Activated CD4-positive, alpha-beta T cell treated with anti-CD3 and anti-CD28 coated beads, Interleukin-2, amount 50 U/mL, for 16 hours (primary cell): ENCODE data around the gene ZMAT3.

ENCODE experiments used
- DNase-seq: peaks from one replicate; pipeline ENCODE4 v3.0.0-alpha.2; 2020

The ZMAT3 gene

GRCh38 chr3:179021119-179021903, 50.3 kb downstream of the ZMAT3 start:
- no peak for DNase-seq

GRCh38 chr3:179020112-179020511, 51.5 kb downstream of the ZMAT3 start:
- DNase-seq = peak; percentile 24

DNA sequence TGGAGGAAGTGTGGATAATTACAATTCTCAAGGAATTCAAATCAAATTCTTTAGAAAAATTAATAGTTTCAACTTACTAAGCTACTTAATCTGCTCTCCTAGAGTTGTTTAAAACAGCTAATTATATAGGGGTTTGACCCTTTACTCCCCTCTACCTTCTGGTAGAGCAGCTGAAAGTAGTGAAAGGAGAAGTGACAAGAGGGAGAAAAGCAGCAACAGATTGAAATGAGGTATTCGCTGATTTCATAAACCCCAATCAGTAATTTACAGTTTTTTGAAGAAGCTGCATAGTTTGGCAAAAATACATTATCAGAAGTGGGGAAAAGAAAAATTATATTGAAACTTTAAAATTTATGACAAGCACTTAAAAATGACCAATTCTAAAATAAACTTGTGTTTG, 52.8 kb downstream of the ZMAT3 start:
- DNase-seq = no peak

GRCh38 chr3:179016979-179017670, 54.5 kb downstream of the ZMAT3 start:
- peak; percentile 35 for DNase-seq

DNA sequence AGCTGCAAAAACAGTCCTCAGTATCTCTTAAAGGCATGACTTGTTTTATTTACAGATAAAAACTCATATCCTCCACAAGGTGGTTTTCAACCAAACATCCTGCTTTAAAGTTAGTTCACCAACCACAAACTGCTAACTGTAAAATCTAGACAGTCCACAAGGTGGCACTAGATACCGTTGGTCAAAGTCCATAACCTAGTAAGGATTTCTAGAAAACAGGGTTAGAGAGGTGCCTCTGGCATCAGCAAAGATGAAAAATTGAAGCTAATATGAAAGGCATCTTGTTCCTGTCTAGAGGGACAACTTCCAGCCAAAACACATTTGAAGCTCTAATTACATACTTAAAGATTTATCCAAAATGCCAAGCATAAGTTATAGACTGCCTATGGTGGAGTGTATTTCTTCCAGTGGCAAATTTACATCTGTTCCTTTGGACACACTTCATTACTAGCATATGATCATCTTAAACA, 56.0 kb downstream of the ZMAT3 start:
- peak; percentile 89 for DNase-seq

- DNase-seq = no peak
Observed at GRCh38 chr3:179005706-179006105, 65.9 kb downstream of the ZMAT3 start.

DNA sequence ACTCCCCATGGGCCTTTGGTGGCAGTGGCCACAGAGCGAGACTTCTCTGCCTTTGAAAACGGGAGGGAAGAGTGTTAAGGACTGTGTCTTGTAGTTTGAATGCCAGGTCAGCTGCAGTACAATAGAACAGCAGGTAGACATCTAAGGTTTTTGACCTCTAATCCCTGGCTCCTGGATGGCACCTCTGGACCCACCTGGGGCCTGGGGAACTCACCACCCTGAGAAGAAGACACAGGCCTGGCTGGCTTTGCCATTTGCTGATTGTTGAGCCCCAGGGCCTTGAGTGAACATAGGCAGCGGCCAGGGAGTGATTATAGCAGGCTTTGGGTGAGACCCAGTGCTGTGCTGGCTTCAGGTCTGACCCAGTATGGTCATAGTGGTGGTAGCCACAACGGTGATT, 66.4 kb downstream of the ZMAT3 start:
- no peak for DNase-seq

- DNase-seq = no peak
Observed at GRCh38 chr3:179000659-179001058, 71.0 kb downstream of the ZMAT3 start.

DNA sequence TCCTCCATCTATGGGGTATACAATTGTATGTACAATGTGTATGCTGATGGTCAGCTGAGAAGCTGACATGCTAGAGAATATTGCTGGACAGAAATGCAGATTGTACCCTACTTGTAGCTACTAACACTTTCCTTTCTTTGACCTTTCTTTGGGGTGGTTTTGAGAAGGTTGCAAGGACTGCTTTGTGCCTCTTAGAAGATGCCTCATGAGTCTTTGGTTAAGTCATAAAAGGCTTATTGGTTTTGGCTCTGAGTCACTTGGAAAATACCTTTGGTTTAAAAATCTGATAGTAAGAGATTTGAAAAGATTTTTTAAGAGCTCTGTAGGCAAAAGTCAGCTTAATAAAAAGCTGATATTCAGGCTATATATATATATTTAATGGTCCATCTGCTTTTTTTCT, 71.5 kb downstream of the ZMAT3 start:
- DNase-seq = peak; percentile 64

DNA sequence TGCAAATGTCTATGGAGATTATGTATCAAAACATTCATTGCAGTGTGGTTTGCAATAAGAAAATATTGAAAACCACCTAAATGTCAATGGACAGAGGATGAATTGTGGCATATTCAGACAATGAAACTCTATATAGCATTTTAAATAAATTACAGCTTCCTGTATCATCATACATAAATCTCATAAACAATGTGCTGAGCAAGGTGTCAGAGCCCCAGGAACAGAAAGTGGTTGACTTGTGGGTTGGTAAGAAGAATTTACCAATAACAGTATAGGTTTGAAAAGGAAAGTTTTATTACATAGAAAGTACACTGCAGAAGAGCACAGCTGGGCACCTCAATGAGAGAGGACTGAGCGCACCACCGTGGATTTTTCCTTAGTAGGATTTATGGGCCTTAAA, 75.2 kb downstream of the ZMAT3 start:
- DNase-seq = no peak

DNA sequence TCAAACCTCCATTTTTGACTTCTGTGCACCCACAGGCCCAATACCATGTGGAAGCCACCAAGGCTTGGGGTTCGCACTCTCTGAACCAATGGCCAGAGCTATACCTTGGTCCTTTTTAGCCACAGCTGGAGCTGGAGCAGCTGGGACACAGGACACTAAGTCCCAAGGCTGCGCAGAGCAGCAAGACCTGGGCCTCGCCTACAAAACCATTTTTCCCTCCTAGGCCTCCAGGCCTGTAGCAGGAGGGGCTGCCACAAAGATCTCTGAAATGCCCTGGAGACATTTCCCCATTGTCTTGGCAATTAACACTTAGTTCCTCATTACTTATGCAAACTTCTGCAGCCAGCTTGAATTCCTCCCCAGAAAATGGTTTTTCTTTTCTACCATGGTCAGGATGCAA, 81.3 kb downstream of the ZMAT3 start:
- DNase-seq = no peak

DNA sequence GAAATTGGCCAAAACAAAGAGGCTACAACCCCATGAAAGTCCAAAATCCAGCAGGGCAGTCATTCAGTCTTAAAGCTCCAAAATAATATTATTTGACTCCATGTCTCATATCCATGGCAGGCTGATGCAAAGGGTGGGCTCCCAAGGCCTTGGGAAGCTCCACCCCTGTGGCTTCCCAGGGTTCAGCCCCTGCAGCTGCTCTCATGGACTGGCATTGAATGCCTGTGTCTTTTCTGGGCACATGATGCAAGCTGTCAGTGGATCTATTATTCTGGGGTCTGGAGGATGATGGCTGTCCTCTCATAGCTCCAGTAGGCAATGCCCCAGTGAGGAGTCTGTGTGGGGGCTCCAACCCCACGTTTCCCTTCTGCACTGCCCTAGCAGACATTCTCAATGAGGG, 81.8 kb downstream of the ZMAT3 start:
- no peak for DNase-seq

- no peak for DNase-seq
Observed at GRCh38 chr3:178987745-178988144, 83.9 kb downstream of the ZMAT3 start.

GRCh38 chr3:178986456-178986855, 85.2 kb downstream of the ZMAT3 start:
- no peak for DNase-seq

DNA sequence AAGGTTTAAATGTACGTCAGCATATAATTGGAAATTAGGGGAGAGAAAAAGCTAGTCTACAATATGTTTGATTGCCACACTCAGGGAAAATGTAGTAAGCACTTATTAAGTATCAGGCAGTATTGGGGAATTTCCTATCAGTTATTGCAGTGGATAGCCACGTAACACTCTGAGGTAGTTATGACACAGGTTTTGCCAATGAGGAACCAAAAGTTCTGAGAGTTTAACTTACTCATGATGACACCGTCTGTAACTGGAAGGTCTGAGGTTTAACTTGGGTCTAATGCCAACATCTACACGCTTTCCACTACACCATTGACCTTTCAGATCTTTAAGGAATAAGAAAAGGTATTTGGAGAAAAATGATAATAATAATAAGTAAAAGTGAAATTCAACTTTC, 89.5 kb downstream of the ZMAT3 start:
- DNase-seq = no peak

- DNase-seq = no peak
Observed at GRCh38 chr3:178975320-178975719, 96.3 kb downstream of the ZMAT3 start.

DNA sequence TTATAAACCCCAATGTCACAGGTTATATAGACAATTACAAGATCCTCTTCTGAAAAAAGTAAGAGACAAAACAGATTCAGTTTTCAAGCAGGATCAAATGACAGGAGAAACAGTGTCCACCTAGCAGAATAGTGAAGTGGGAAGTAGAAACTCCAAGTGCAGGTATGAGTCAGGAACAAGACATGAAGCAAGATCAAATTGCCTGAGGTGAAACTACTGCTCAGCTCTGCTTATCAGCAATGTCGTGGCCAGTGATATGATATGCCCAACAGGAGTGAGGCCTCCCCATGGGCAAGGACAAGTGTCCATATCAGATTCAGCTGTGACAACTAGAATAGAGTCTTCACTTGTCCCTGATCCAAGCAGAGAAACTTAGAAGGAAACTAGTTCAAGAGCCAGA, 100.0 kb downstream of the ZMAT3 start:
- DNase-seq = no peak

- DNase-seq = no peak
Observed at GRCh38 chr3:178969004-178969700, 102.5 kb downstream of the ZMAT3 start.
